ENCODE measurements around the gene AJUBA. TPM values are rescaled to one million over a fixed set of nuclear protein-coding genes. Genes with fewer than 3 reads are reported as not detected.

The AJUBA gene
- total RNA-seq, 1 donor = 0.21 TPM

Other genes starting within 250 kb of the AJUBA start
- gene OXA1L, start 215.9 kb downstream of the AJUBA start, total RNA-seq = 128 TPM
- gene SLC7A7, start 167.1 kb downstream of the AJUBA start, total RNA-seq = 74.8 TPM
- 8.7 TPM for gene MRPL52, start 152.7 kb downstream of the AJUBA start, total RNA-seq
- 2.9 TPM for gene MMP14, start 146.0 kb downstream of the AJUBA start, total RNA-seq
- gene LRP10, start 110.8 kb downstream of the AJUBA start, total RNA-seq = 46.7 TPM
- 2.1 TPM for gene REM2, start 99.3 kb downstream of the AJUBA start, total RNA-seq
- 122 TPM for gene RBM23, start 63.4 kb downstream of the AJUBA start, total RNA-seq
- 8.2 TPM for gene PRMT5, start 53.2 kb downstream of the AJUBA start, total RNA-seq
- gene HAUS4, start 25.5 kb downstream of the AJUBA start, total RNA-seq = 41.2 TPM
- gene C14orf93, start 27.6 kb upstream of the AJUBA start, total RNA-seq = 6.9 TPM
- 13.2 TPM for gene PSMB5, start 52.3 kb upstream of the AJUBA start, total RNA-seq
- not detected for gene PSMB11, start 59.7 kb upstream of the AJUBA start, total RNA-seq
- gene CDH24, start 75.0 kb upstream of the AJUBA start, total RNA-seq = 0.63 TPM
- 123 TPM for gene ACIN1, start 112.6 kb upstream of the AJUBA start, total RNA-seq
- gene C14orf119, start 113.0 kb upstream of the AJUBA start, total RNA-seq = 5.2 TPM
- gene CIROP, start 122.4 kb upstream of the AJUBA start, total RNA-seq = not detected
- 0.21 TPM for gene CEBPE, start 136.7 kb upstream of the AJUBA start, total RNA-seq
- 0.21 TPM for gene SLC7A8, start 201.1 kb upstream of the AJUBA start, total RNA-seq

All from mononuclear cell (primary cell).